Nephron progenitor cell (in vitro differentiated cells): ENCODE measurements around the gene LCORL.
"Not testable (repeated sequence)": the region's sequence is repeated elsewhere in the genome, so short reads cannot be mapped to it uniquely, and the experiment has no call there.

Experiments used
- DNase-seq: peaks from one replicate; pipeline ENCODE4 v3.0.0; 2021
- H3K27ac Mint-ChIP-seq: 2 replicates; pipeline ENCODE4 v1.8.0; 2021; ENCODE audit warnings: mild to moderate bottlenecking, moderate library complexity, mixed read lengths
- H3K27me3 Mint-ChIP-seq: 2 replicates; pipeline ENCODE4 v1.8.0; 2021; ENCODE audit warnings: mild to moderate bottlenecking, low read depth, mixed read lengths; ENCODE audit not compliant: poor library complexity
- H3K36me3 Mint-ChIP-seq: 2 replicates; pipeline ENCODE4 v1.8.0; 2021; ENCODE audit warnings: low read depth, mixed read lengths
- H3K4me1 Mint-ChIP-seq: 2 replicates; pipeline ENCODE4 v1.8.0; 2021; ENCODE audit warnings: mixed read lengths
- H3K4me3 Mint-ChIP-seq: 2 replicates; pipeline ENCODE4 v1.8.0; 2021; ENCODE audit warnings: mild to moderate bottlenecking, moderate library complexity, mixed read lengths
- H3K9me3 Mint-ChIP-seq: 2 replicates; pipeline ENCODE4 v1.8.0; 2021; ENCODE audit warnings: mild to moderate bottlenecking, moderate library complexity, mixed read lengths
- TF ChIP-seq, protein P1 (sequence below): fragments of 200-600 bp; sonication (generic); IDR thresholded peaks from 2 replicates; pipeline ENCODE4 v1.5.0; 2021; ENCODE audit warnings: antibody characterized with exemption

The LCORL gene

DNA sequence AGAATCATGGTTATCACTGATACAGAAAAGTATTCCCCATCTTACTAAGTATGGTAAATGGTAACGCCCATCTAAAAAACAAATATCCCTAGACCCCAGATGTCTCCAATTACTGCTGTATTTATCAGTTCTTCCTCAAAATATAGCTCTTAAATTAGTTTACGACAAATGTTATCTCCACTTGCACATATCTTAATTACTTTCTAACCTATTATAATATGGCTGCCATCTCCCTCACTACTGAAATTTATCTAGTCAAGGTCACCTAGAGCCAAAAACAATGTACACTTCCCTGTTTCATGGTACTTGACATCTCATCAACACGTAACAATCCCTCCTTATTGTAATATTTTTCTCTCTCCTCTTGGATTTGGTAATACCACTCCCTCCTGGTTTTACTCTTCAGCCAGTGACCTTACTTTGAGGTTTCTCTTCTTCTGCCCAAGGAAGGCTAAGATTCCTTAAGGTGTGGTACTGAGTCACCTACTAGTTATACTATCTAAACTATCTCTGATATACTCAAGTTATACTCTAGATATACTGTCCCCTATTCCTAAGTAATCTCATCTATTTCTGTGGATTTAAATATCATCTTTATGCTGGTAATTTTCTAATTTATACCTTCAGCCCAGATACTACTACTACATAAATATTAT is 8.6 kb downstream of the LCORL start:
- DNase-seq: no peak
- Mint-ChIP-seq H3K27ac (peak overlapping the region; percentile 3), H3K4me1 (peaks cover 17% of the 10 kb centered on the region), H3K9me3 (peaks cover 16% of the 10 kb centered on the region), H3K4me3 (no peak overlapping the region), H3K36me3 (peaks cover 43% of the 10 kb centered on the region), H3K27me3 (no peaks in the 10 kb centered on the region)
- TF ChIP-seq, protein P1, sequence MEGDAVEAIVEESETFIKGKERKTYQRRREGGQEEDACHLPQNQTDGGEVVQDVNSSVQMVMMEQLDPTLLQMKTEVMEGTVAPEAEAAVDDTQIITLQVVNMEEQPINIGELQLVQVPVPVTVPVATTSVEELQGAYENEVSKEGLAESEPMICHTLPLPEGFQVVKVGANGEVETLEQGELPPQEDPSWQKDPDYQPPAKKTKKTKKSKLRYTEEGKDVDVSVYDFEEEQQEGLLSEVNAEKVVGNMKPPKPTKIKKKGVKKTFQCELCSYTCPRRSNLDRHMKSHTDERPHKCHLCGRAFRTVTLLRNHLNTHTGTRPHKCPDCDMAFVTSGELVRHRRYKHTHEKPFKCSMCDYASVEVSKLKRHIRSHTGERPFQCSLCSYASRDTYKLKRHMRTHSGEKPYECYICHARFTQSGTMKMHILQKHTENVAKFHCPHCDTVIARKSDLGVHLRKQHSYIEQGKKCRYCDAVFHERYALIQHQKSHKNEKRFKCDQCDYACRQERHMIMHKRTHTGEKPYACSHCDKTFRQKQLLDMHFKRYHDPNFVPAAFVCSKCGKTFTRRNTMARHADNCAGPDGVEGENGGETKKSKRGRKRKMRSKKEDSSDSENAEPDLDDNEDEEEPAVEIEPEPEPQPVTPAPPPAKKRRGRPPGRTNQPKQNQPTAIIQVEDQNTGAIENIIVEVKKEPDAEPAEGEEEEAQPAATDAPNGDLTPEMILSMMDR: no peak

DNA sequence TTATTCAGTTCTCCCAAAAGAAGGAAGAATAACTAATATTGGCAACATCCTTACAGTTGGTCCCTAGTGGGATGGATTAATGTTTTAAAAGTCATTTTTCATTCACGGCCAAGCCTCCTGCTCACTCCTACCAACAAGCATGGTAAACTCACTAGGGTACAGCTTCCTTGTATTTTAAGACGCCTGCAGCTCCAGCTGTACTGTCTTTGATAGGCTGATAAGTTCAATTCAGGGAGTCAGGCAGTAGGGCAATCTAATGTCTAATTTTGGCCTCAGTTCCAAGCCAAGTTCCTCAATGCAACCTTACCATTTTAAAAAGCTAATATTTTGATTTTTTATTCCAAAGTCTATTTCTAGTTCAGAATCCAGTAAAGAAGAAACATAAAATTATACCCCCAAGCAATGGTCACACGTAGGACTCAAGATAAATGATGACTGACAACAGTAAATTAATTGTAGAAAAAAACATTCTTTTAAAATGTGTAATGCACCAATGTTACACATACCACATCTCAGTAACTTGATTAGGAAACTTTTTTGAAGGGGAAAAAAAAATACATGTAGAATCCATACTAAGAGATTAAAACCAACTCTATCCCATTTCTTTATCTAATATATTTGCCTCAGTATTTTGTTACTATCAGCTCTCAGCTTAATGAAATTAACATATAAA is 9.3 kb downstream of the LCORL start:
- DNase-seq: no peak
- H3K27me3 Mint-ChIP-seq: no peaks in the 10 kb centered on the region
- H3K9me3 Mint-ChIP-seq: peaks cover 22% of the 10 kb centered on the region
- no peak overlapping the region for H3K4me3 Mint-ChIP-seq
- peaks cover 45% of the 10 kb centered on the region for H3K36me3 Mint-ChIP-seq
- H3K4me1 Mint-ChIP-seq: peaks cover 17% of the 10 kb centered on the region
- TF ChIP-seq, protein P1: no peak
- peak overlapping the region; percentile 55 for H3K27ac Mint-ChIP-seq

- TF ChIP-seq, protein P1: no peak
- DNase-seq: no peak
- H3K27me3 Mint-ChIP-seq: no peaks in the 10 kb centered on the region
- peaks cover 64% of the 10 kb centered on the region for H3K9me3 Mint-ChIP-seq
- no peak overlapping the region for H3K4me3 Mint-ChIP-seq
- H3K4me1 Mint-ChIP-seq: peaks cover 11% of the 10 kb centered on the region
- H3K36me3 Mint-ChIP-seq: peaks cover 80% of the 10 kb centered on the region
- H3K27ac Mint-ChIP-seq: no peak overlapping the region
Observed at GRCh38 chr4:18007625-18008024, 13.9 kb downstream of the LCORL start.

DNA sequence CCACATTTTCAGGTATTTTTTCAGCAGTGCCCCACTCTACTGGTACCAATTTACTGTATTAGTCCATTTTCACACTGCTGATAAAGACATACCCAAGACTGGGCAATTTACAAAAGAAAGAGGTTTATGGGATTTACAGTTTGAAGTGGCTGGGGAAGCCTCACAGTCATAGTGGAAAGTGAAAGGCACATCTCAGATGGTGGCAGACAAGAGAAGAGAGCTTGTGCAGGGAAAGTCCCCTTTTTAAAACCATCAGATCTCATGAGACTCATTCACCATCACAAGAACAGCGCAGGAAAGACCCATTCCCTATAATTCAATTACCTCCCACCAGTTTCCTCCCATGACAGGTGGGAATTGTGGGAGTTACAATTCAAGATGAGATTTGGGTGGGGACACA is 15.1 kb downstream of the LCORL start:
- H3K27me3 Mint-ChIP-seq, H3K4me1 Mint-ChIP-seq, H3K27ac Mint-ChIP-seq, DNase-seq, H3K4me3 Mint-ChIP-seq: not testable (repeated sequence)
- peaks cover 86% of the 10 kb centered on the region for H3K36me3 Mint-ChIP-seq
- H3K9me3 Mint-ChIP-seq: peaks cover 65% of the 10 kb centered on the region

DNA sequence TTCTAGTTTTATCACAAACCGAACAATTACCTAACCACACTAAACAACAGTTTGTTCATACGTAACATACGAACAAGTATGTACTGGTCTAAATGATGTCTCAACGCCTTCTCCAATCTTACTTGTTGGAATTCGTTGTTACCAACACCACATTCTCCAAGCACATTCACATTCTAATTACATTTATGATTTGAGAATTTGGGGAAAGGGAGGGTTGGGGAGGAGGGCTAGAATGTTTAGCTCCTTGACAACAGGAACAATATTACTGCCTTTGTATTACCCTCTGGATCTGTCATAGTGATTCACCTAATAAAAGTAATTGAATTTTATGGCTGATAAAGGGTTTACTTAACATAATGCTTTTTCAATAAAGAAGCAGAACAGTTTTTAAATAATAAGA is 24.4 kb downstream of the LCORL start:
- DNase-seq: no peak
- Mint-ChIP-seq H3K27ac (peak overlapping the region; percentile 28), H3K4me3 (no peak overlapping the region), H3K9me3 (peaks cover 39% of the 10 kb centered on the region), H3K36me3 (peaks cover 52% of the 10 kb centered on the region), H3K4me1 (no peaks in the 10 kb centered on the region), H3K27me3 (peaks cover 3% of the 10 kb centered on the region)
- TF ChIP-seq, protein P1: no peak

DNA sequence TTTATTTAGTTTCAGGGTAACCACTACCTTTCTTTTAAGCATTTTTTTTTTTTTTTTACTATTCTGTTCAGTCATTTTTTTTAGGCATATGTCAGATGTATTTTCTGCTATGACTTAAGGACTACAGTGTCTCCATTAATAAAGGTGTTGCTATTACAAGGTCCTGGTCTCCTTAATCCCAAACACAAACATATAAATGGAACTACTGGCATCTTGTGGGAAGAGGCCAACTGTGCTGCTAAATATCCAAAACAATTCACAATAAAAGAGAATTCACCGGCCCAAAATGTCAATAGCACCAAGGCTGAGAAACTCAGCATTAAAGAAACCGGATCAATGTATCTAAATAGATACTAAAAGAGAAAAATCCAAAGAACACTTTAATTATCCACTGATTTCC is 26.4 kb downstream of the LCORL start:
- H3K9me3 Mint-ChIP-seq: peaks cover 48% of the 10 kb centered on the region
- TF ChIP-seq, protein P1: no peak
- H3K27me3 Mint-ChIP-seq: peaks cover 7% of the 10 kb centered on the region
- H3K27ac Mint-ChIP-seq: no peak overlapping the region
- DNase-seq: no peak
- peaks cover 57% of the 10 kb centered on the region for H3K36me3 Mint-ChIP-seq
- H3K4me3 Mint-ChIP-seq: no peak overlapping the region
- H3K4me1 Mint-ChIP-seq: no peaks in the 10 kb centered on the region
